ENCODE results near the gene GOLGA6L9.
"Not testable (repeated sequence)": the region's sequence is repeated elsewhere in the genome, so short reads cannot be mapped to it uniquely, and the experiment has no call there.

The GOLGA6L9 gene

DNA sequence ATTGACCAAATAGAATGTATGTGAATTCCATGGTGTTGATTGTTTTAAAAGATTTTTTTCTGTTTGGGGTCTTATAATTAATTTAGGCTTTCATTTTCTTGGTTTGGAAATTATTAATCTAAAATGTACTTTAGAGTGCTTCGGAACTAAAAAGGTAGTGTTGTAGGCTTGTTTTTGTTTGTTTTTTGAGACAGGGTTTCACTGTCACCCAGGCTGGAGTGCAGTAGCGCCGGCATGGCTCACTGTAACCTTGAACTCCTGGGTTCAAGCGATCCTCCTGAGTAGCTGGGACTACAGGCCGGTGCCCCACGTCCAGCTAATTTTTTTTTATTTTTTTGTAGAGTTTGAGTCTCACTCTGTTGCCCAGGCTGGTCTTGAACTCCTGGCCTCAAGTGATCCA is 27.7 kb upstream of the GOLGA6L9 start:
- not testable (repeated sequence) for H3K9ac ChIP-seq (ENCODE audit: low read length in 5 of 5); H3K4me3 ChIP-seq (ENCODE audit: low read depth in 1 of 5, low read length in 5 of 5); H3K36me3 ChIP-seq (ENCODE audit: control insufficient read depth in 5 of 5, insufficient read depth in 5 of 5, low read length in 5 of 5); H3K27me3 ChIP-seq (ENCODE audit: control insufficient read depth in 5 of 5, insufficient read depth in 4 of 5, low read length in 5 of 5); H3K27ac ChIP-seq (ENCODE audit: low read depth, low read length); H3K9me3 ChIP-seq (ENCODE audit: control insufficient read depth in 5 of 5, low read length in 5 of 5); H3K4me1 ChIP-seq (ENCODE audit: control insufficient read depth in 5 of 5, insufficient read depth in 5 of 5, low read length in 5 of 5)

DNA sequence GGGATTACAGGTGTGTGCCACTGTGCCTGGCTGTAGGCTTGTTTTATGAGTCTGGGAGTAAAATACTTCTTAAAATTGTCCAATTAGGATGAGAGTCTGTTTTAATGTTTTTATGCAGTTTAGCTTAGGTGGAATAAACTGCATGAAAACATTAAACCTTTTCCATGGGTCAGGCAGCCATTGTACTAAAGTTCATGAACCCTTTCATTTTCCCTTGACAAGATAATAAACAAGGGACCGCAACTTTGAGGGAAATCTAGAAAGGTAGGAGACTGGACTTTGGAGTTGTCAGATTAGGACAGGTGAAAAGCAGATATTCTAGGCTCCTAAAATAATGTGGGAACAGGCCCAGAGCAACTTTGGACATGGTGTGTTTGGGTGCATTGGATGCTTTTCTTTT is 27.3 kb upstream of the GOLGA6L9 start:
- H3K27me3 ChIP-seq (ENCODE audit: control insufficient read depth in 5 of 5, insufficient read depth in 4 of 5, low read length in 5 of 5); H3K4me1 ChIP-seq (ENCODE audit: control insufficient read depth in 5 of 5, insufficient read depth in 5 of 5, low read length in 5 of 5); H3K4me3 ChIP-seq (ENCODE audit: low read depth in 1 of 5, low read length in 5 of 5); H3K27ac ChIP-seq (ENCODE audit: low read depth, low read length); H3K9me3 ChIP-seq (ENCODE audit: control insufficient read depth in 5 of 5, low read length in 5 of 5); H3K36me3 ChIP-seq (ENCODE audit: control insufficient read depth in 5 of 5, insufficient read depth in 5 of 5, low read length in 5 of 5); H3K9ac ChIP-seq (ENCODE audit: low read length in 5 of 5): not testable (repeated sequence)

DNA sequence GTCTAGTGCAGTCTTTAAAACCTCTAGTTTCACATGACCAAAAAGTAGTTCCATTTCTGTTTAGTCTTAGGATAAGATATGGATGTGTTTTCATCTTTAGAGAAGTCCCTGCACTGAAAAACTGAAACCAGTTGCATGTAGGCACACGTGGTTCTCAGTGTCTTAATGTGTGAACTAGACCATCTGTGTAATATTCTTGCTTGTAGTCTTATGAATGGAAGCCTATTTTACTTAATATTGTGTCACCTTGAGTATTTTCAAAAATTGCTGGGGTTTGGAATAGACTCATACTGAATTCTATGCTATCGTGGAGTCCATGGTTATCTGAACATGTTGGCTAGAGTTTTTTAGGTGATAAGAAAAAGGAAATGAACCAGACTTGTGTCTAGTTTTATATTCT is 23.4 kb upstream of the GOLGA6L9 start:
- H3K4me1 ChIP-seq (ENCODE audit: control insufficient read depth in 5 of 5, insufficient read depth in 5 of 5, low read length in 5 of 5); H3K27ac ChIP-seq (ENCODE audit: low read depth, low read length); H3K9ac ChIP-seq (ENCODE audit: low read length in 5 of 5); H3K9me3 ChIP-seq (ENCODE audit: control insufficient read depth in 5 of 5, low read length in 5 of 5); H3K36me3 ChIP-seq (ENCODE audit: control insufficient read depth in 5 of 5, insufficient read depth in 5 of 5, low read length in 5 of 5); H3K4me3 ChIP-seq (ENCODE audit: low read depth in 1 of 5, low read length in 5 of 5); H3K27me3 ChIP-seq (ENCODE audit: control insufficient read depth in 5 of 5, insufficient read depth in 4 of 5, low read length in 5 of 5): not testable (repeated sequence)

DNA sequence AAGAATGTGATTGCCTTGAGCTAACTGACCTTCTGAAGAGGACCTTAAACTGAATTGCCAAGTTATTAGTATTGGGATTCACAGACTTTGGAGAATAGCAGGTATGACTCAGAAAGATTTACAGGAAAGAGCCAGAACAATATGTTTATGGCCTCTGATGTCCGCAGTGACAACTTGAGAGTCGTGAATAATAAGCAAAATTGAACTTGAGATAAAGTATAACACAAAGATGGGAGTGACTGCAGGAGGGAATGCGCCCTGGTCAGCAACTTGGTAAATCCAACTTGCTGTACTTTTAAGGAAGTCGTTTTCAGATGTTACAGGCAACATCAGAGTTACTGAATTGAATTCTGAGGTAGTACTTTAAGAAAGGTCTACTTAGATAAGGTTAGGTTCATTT is 19.3 kb upstream of the GOLGA6L9 start:
- not testable (repeated sequence) for H3K4me3 ChIP-seq (ENCODE audit: low read depth in 1 of 5, low read length in 5 of 5); H3K36me3 ChIP-seq (ENCODE audit: control insufficient read depth in 5 of 5, insufficient read depth in 5 of 5, low read length in 5 of 5); H3K9me3 ChIP-seq (ENCODE audit: control insufficient read depth in 5 of 5, low read length in 5 of 5); H3K9ac ChIP-seq (ENCODE audit: low read length in 5 of 5); H3K27ac ChIP-seq (ENCODE audit: low read depth, low read length); H3K4me1 ChIP-seq (ENCODE audit: control insufficient read depth in 5 of 5, insufficient read depth in 5 of 5, low read length in 5 of 5); H3K27me3 ChIP-seq (ENCODE audit: control insufficient read depth in 5 of 5, insufficient read depth in 4 of 5, low read length in 5 of 5)

DNA sequence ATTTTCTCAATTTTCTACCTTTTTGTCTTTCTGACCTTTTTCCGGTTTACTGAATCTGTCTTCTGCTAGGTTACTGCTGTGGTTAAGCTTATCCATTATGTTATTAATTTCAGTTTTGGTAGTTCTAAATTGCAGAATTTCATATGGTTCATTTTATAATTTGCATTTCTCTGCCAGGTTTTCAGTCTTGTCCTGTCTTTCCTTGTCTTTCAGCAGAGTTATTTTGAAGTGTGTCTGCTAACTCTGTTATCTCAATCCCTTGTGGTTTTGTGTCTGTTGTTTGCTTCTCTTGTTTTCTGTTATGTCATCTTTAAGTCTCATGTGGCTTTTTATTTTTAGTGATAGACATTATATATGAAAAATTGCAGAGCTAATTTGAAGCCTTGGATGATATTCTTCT is 18.0 kb upstream of the GOLGA6L9 start:
- not testable (repeated sequence) for H3K36me3 ChIP-seq (ENCODE audit: control insufficient read depth in 5 of 5, insufficient read depth in 5 of 5, low read length in 5 of 5); H3K27ac ChIP-seq (ENCODE audit: low read depth, low read length); H3K4me1 ChIP-seq (ENCODE audit: control insufficient read depth in 5 of 5, insufficient read depth in 5 of 5, low read length in 5 of 5); H3K9ac ChIP-seq (ENCODE audit: low read length in 5 of 5); H3K4me3 ChIP-seq (ENCODE audit: low read depth in 1 of 5, low read length in 5 of 5); H3K27me3 ChIP-seq (ENCODE audit: control insufficient read depth in 5 of 5, insufficient read depth in 4 of 5, low read length in 5 of 5); H3K9me3 ChIP-seq (ENCODE audit: control insufficient read depth in 5 of 5, low read length in 5 of 5)

DNA sequence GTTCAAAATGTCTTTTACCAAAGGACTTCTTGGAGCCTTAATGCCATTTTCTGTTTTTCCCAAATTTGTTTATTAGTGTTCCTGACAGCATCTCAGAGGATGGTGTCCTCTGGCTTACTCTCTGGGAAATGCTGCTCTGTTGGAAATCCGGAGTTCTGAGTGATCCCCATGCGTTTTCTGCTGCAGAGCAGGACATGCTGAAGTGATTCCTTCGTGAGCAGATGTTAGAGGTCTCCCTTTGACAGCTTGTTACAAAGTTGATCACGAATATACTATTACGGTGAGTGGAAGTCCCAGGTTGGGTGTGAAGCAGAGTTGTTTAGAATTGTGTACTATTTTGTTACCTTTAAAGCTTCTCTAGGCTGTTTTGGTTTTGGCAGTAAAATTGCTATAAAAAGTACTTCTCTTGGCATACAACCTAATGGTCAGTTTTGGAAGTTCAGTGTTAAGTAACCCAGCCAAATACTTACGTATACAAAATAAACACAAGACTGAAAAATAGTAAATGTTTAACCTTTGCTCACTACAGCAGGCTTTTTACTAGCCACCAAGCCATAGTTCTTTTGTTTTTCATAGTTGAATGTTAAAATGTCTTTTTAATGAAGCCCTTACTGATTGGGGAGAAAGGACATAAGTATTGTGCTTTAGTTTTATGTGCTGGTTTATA is 15.0 kb upstream of the GOLGA6L9 start:
- H3K4me3 ChIP-seq (ENCODE audit: low read depth in 1 of 5, low read length in 5 of 5); H3K4me1 ChIP-seq (ENCODE audit: control insufficient read depth in 5 of 5, insufficient read depth in 5 of 5, low read length in 5 of 5); H3K9me3 ChIP-seq (ENCODE audit: control insufficient read depth in 5 of 5, low read length in 5 of 5); H3K27me3 ChIP-seq (ENCODE audit: control insufficient read depth in 5 of 5, insufficient read depth in 4 of 5, low read length in 5 of 5); H3K9ac ChIP-seq (ENCODE audit: low read length in 5 of 5); H3K36me3 ChIP-seq (ENCODE audit: control insufficient read depth in 5 of 5, insufficient read depth in 5 of 5, low read length in 5 of 5); H3K27ac ChIP-seq (ENCODE audit: low read depth, low read length): not testable (repeated sequence)

DNA sequence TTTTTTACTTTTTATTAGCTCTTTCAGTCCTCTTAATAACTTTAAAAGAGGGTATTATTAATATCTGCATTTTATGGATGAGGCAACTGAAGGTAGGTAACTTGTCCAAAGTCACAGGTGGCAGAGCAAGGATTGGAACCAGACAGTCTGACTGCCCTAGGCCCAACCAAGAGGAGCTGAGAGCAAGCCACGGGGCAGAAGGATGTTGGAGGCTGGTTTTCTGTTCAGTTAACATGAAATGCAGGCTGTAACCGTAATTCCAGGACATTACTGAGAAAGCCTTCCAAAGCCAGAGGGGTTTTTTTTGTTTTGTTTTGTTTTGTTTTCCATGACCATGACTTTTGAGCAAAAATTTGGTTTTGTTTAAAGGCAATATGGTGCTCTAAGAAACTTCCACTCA is 9.1 kb upstream of the GOLGA6L9 start:
- H3K27me3 ChIP-seq (ENCODE audit: control insufficient read depth in 5 of 5, insufficient read depth in 4 of 5, low read length in 5 of 5); H3K9me3 ChIP-seq (ENCODE audit: control insufficient read depth in 5 of 5, low read length in 5 of 5); H3K36me3 ChIP-seq (ENCODE audit: control insufficient read depth in 5 of 5, insufficient read depth in 5 of 5, low read length in 5 of 5); H3K4me1 ChIP-seq (ENCODE audit: control insufficient read depth in 5 of 5, insufficient read depth in 5 of 5, low read length in 5 of 5); H3K4me3 ChIP-seq (ENCODE audit: low read depth in 1 of 5, low read length in 5 of 5); H3K9ac ChIP-seq (ENCODE audit: low read length in 5 of 5); H3K27ac ChIP-seq (ENCODE audit: low read depth, low read length): not testable (repeated sequence)

DNA sequence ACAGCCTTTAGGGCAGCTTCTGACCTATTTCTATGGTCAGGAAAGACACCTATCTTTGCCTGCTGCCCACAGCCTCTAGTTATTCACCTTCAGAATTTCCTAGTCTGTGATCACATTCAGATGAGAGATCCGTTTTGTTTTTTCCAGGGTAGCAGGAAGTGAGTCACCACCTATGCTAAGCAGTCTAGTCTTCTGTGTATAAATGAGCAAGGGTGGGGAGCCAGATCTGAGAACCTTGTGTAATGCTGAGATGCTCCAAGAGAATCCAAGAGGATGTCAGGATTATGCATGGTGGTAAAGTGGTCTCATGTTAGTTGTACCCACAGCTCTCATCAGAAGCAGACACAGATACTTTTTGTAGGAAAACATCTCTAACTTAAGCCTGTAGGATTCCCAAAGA is 8.7 kb upstream of the GOLGA6L9 start:
- not testable (repeated sequence) for H3K27ac ChIP-seq (ENCODE audit: low read depth, low read length); H3K9me3 ChIP-seq (ENCODE audit: control insufficient read depth in 5 of 5, low read length in 5 of 5); H3K36me3 ChIP-seq (ENCODE audit: control insufficient read depth in 5 of 5, insufficient read depth in 5 of 5, low read length in 5 of 5); H3K9ac ChIP-seq (ENCODE audit: low read length in 5 of 5); H3K27me3 ChIP-seq (ENCODE audit: control insufficient read depth in 5 of 5, insufficient read depth in 4 of 5, low read length in 5 of 5); H3K4me3 ChIP-seq (ENCODE audit: low read depth in 1 of 5, low read length in 5 of 5); H3K4me1 ChIP-seq (ENCODE audit: control insufficient read depth in 5 of 5, insufficient read depth in 5 of 5, low read length in 5 of 5)

DNA sequence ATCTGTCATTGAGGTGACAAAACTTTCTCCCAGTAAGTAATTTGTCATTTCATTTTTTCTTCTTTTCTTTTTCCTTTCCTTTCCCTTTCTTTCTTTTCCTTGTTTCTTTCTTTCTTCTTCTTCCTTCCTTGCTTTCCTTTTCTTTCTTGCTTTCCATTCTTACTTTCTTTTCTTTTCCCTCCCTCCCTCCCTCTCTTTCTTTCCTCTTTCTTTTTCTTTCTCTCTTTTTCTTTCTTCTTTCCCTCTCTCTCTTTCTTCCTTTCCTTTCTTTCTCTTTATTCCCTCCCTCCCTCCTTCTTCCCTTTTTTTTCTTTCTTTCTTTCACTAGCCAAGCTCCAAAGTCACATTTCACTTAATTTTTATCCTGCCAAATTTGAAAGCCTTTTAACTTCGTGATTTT is 2.5 kb upstream of the GOLGA6L9 start:
- H3K4me1 ChIP-seq (ENCODE audit: control insufficient read depth in 5 of 5, insufficient read depth in 5 of 5, low read length in 5 of 5); H3K4me3 ChIP-seq (ENCODE audit: low read depth in 1 of 5, low read length in 5 of 5); H3K9me3 ChIP-seq (ENCODE audit: control insufficient read depth in 5 of 5, low read length in 5 of 5); H3K36me3 ChIP-seq (ENCODE audit: control insufficient read depth in 5 of 5, insufficient read depth in 5 of 5, low read length in 5 of 5); H3K9ac ChIP-seq (ENCODE audit: low read length in 5 of 5); H3K27ac ChIP-seq (ENCODE audit: low read depth, low read length); H3K27me3 ChIP-seq (ENCODE audit: control insufficient read depth in 5 of 5, insufficient read depth in 4 of 5, low read length in 5 of 5): not testable (repeated sequence)

DNA sequence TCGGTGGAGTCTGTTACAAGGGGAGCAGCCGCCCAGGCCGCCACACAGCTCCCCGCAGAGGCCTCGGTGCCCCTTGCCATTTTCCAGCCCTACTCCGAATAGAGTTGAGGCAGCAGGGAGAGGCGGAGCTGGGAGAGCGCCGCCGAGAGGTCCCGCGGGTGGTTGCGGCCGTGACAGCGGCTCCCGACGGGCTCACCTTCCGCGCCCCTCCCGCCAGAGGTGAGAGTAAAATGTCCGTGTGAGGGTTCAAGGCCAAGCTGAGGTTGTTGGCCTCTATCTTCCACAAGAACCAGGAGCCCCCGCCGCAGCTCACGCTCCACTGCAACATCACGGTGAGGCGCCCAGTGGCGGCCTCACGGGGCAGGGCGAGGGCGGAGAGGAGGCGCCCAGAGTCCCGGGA is 15.8 kb downstream of the GOLGA6L9 start:
- H3K36me3 ChIP-seq (ENCODE audit: control insufficient read depth in 5 of 5, insufficient read depth in 5 of 5, low read length in 5 of 5); H3K27me3 ChIP-seq (ENCODE audit: control insufficient read depth in 5 of 5, insufficient read depth in 4 of 5, low read length in 5 of 5); H3K9me3 ChIP-seq (ENCODE audit: control insufficient read depth in 5 of 5, low read length in 5 of 5); H3K4me1 ChIP-seq (ENCODE audit: control insufficient read depth in 5 of 5, insufficient read depth in 5 of 5, low read length in 5 of 5); H3K9ac ChIP-seq (ENCODE audit: low read length in 5 of 5): not testable (repeated sequence)
- H3K4me3 ChIP-seq (ENCODE audit: low read depth in 1 of 5, low read length in 5 of 5): peak overlapping the region in 3 of 5 donors; percentile 27 to 50 (median 42)
- H3K27ac ChIP-seq (ENCODE audit: low read depth, low read length): peak overlapping the region; percentile 46

DNA sequence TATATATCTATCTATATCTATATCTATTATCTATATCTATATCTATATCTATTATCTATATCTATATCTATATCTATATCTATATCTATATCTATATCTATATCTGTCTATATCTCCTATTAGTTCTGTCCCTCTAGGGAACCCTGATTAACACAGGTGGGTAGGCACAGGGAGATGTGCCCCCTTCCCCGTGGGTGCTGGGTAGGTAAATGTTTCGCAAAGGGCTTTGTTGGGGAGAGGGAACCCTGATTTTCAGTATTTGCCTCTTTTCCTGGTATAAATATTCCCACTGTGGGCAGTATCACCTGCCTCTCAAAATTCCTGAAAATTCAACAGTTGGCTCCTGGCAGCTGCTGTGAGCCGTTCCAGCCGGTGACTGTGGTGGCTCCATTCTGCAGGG is 27.7 kb downstream of the GOLGA6L9 start:
- H3K4me3 ChIP-seq (ENCODE audit: low read depth in 1 of 5, low read length in 5 of 5); H3K27me3 ChIP-seq (ENCODE audit: control insufficient read depth in 5 of 5, insufficient read depth in 4 of 5, low read length in 5 of 5); H3K36me3 ChIP-seq (ENCODE audit: control insufficient read depth in 5 of 5, insufficient read depth in 5 of 5, low read length in 5 of 5); H3K9me3 ChIP-seq (ENCODE audit: control insufficient read depth in 5 of 5, low read length in 5 of 5); H3K9ac ChIP-seq (ENCODE audit: low read length in 5 of 5); H3K27ac ChIP-seq (ENCODE audit: low read depth, low read length); H3K4me1 ChIP-seq (ENCODE audit: control insufficient read depth in 5 of 5, insufficient read depth in 5 of 5, low read length in 5 of 5): not testable (repeated sequence)

Data from subcutaneous abdominal adipose tissue (tissue), 5 donors.